K562 (cell line): ENCODE measurements around the gene MARS1. TPM values are rescaled to one million over a fixed set of nuclear protein-coding genes. Genes with fewer than 3 reads are reported as not detected.

Source experiments
- ARID2 ChIP-seq: fragments of 450-650 bp; IDR thresholded peaks from 2 replicates; pipeline ENCODE4 v1.6.1; 2017; ENCODE audit warnings: antibody characterized with exemption, mild to moderate bottlenecking
- BRCA1 ChIP-seq, 2 experiments: fragments of 450-650 bp in 1 of 2; sonication (generic) in 1 of 2; formaldehyde crosslinking in 1 of 2; IDR thresholded peaks; 2 replicates each; pipeline versions ENCODE4 v1.5.0 to v1.6.1; 2017 to 2020; ENCODE audit warnings: mild to moderate bottlenecking in 1 of 2, missing genetic modification reagents in 1 of 2
- BRF2 ChIP-seq: IDR thresholded peaks from 3 replicates; pipeline ENCODE4 v1.6.1; 2011; ENCODE audit warnings: borderline replicate concordance, mild to moderate bottlenecking; ENCODE audit not compliant: insufficient read length, insufficient read depth
- COPS2 ChIP-seq: fragments of 450-650 bp; conservative IDR thresholded peaks from 2 replicates; pipeline ENCODE4 v1.6.1; 2016; ENCODE audit warnings: mild to moderate bottlenecking, moderate library complexity
- DEAF1 ChIP-seq: fragments of 450-650 bp; formaldehyde crosslinking; IDR thresholded peaks from 2 replicates; pipeline ENCODE4 v1.4.0; 2020; ENCODE audit warnings: mild to moderate bottlenecking, moderate library complexity
- DNMT1 ChIP-seq: fragments of 450-650 bp; IDR thresholded peaks from 2 replicates; pipeline ENCODE4 v1.6.1; 2016; ENCODE audit warnings: antibody characterized with exemption, mild to moderate bottlenecking
- E2F3 ChIP-seq: fragments of 250-450 bp; sonication (Bioruptor Pico); IDR thresholded peaks from 2 replicates; pipeline ENCODE4 v1.4.0; 2020; ENCODE audit warnings: mild to moderate bottlenecking
- ETV1 ChIP-seq: fragments of 450-650 bp; conservative IDR thresholded peaks from 2 replicates; pipeline ENCODE4 v1.6.1; 2016; ENCODE audit warnings: missing genetic modification characterization, control low read depth, low read depth, missing compliant biosample characterization
- FOXK1 ChIP-seq: sonication (generic); formaldehyde crosslinking; IDR thresholded peaks from 2 replicates; pipeline ENCODE4 v1.8.0; 2022; ENCODE audit warnings: missing genetic modification reagents, mild to moderate bottlenecking, borderline replicate concordance
- KLF10 ChIP-seq: fragments of 250-450 bp; sonication (Bioruptor Pico); IDR thresholded peaks from 2 replicates; pipeline ENCODE4 v1.6.1; 2021; ENCODE audit warnings: matching md5 sums
- MCM7 ChIP-seq, 2 experiments: fragments of 450-650 bp; IDR thresholded peaks; 2 replicates each; pipeline ENCODE4 v1.6.1; 2016 to 2018
- NBN ChIP-seq: fragments of 450-650 bp; IDR thresholded peaks from 2 replicates; pipeline ENCODE4 v1.6.1; 2016; ENCODE audit warnings: low read depth, mild to moderate bottlenecking
- NCOA4 ChIP-seq: fragments of 450-650 bp; IDR thresholded peaks from 2 replicates; pipeline ENCODE4 v1.6.1; 2018; ENCODE audit warnings: mild to moderate bottlenecking; ENCODE audit not compliant: partially characterized antibody
- PTRF ChIP-seq: fragments of 450-650 bp; IDR thresholded peaks from 2 replicates; pipeline ENCODE4 v1.6.1; 2016; ENCODE audit warnings: mild to moderate bottlenecking, missing genetic modification characterization, missing compliant biosample characterization
- PURB ChIP-seq: sonication (generic); formaldehyde crosslinking; IDR thresholded peaks from 2 replicates; pipeline ENCODE4 v1.9.0; 2021; ENCODE audit warnings: low read depth, mild to moderate bottlenecking, missing genetic modification reagents
- SMARCA5 ChIP-seq: fragments of 450-650 bp; IDR thresholded peaks from 2 replicates; pipeline ENCODE4 v1.6.1; 2016
- TFAP4 ChIP-seq: sonication (generic); formaldehyde crosslinking; IDR thresholded peaks from 2 replicates; pipeline ENCODE4 v1.8.0; 2022; ENCODE audit warnings: missing genetic modification reagents, mild to moderate bottlenecking, moderate library complexity, borderline replicate concordance
- VEZF1 ChIP-seq: fragments of 200-800 bp; sonication (Bioruptor generic); IDR thresholded peaks from 2 replicates; pipeline ENCODE4 v1.6.1; 2017; ENCODE audit warnings: missing genetic modification characterization, missing compliant biosample characterization
- ZBTB7A ChIP-seq: IDR thresholded peaks from 2 replicates; pipeline ENCODE4 v1.6.1; 2011; ENCODE audit warnings: low read depth, mild to moderate bottlenecking, low read length, moderate library complexity, borderline replicate concordance; ENCODE audit not compliant: control insufficient read depth
- ZFP1 ChIP-seq: fragments of 450-650 bp; formaldehyde crosslinking; IDR thresholded peaks from 2 replicates; pipeline ENCODE4 v1.4.0; 2020; ENCODE audit warnings: mild to moderate bottlenecking, mixed read lengths
- ZNF175 ChIP-seq: fragments of 200-800 bp; sonication (Bioruptor generic); IDR thresholded peaks from 2 replicates; pipeline ENCODE4 v1.6.1; 2016; ENCODE audit warnings: low read depth, mild to moderate bottlenecking, missing genetic modification characterization, missing compliant biosample characterization
- polyA plus RNA-seq, 8 experiments: library from polyadenylated mRNA; depleted of rRNA in 4 of 8; stranded (reverse) in 5 of 8; unstranded in 3 of 8; fragments of >200 nt; fragmentation: Nextera tagmentation in 2 of 8; fragmentation: Illumina TruSeq in 1 of 8; extraction: Ambion mirVana in 2 of 8; extraction: Trizol in 1 of 8; gene quantifications; 2 replicates each; pipeline versions ENCODE4 v1.2.1 to v1.2.3, GENCODE V29; 2011 to 2014; ENCODE audit warnings: inconsistent platforms in 1 of 8, missing spikeins in 1 of 8
- total RNA-seq, 7 experiments: library from RNA; depleted of rRNA in 6 of 7; stranded (reverse); fragments of >200 nt in 6 of 7; fragmentation: Illumina TruSeq in 2 of 7; extraction: Trizol in 2 of 7; gene quantifications; 2 replicates each; pipeline versions ENCODE4 v1.2.1 to v1.2.3, GENCODE V29; 2011 to 2021; ENCODE audit warnings: low replicate concordance in 1 of 7
- TF ChIP-seq, protein P1 (sequence below): fragments of 250-450 bp; sonication (Bioruptor Pico); IDR thresholded peaks from 2 replicates; pipeline ENCODE4 v1.9.0; 2021; ENCODE audit warnings: mild to moderate bottlenecking, inconsistent platforms

The MARS1 gene
- total and polyA plus RNA-seq, 9 of the 15 experiments (the other 6 are each of a cell fraction or from before 2014, with no cell fraction given), result 117 to 382 (median 220) TPM

- TF ChIP-seq PTRF (tag) (no peak), DNMT1 (no peak), BRF2 (no peak), KLF10 (CRISPR knock-in tag) (no peak), TFAP4 (CRISPR knock-in tag) (peak; percentile 93), VEZF1 (CRISPR knock-in tag) (peak; percentile 46), SMARCA5 (no peak), ARID2 (peak; percentile 87), FOXK1 (no peak), E2F3 (CRISPR knock-in tag) (no peak), PURB (CRISPR knock-in tag) (0 out of 2 replicates have a peak, but pooled peaks have one; percentile 39), BRCA1 (IDR thresholded peaks at IDR 0.05) (no peak), BRCA1 (CRISPR knock-in tag; IDR thresholded peaks at IDR 0.05) (no peak), DEAF1 (CRISPR knock-in tag) (peak; percentile 94), ZNF175 (CRISPR knock-in tag) (no peak), NCOA4 (no peak), COPS2 (no peak), ZFP1 (CRISPR knock-in tag) (no peak), MCM7 (IDR thresholded peaks at IDR 0.05) (no peak), ZBTB7A (0 out of 2 replicates have a peak, but pooled peaks have one; percentile 3), ETV1 (tag) (no peak), NBN (peak; percentile 52; the same call in 1 of the 2 replicates)
- TF ChIP-seq, protein P1, sequence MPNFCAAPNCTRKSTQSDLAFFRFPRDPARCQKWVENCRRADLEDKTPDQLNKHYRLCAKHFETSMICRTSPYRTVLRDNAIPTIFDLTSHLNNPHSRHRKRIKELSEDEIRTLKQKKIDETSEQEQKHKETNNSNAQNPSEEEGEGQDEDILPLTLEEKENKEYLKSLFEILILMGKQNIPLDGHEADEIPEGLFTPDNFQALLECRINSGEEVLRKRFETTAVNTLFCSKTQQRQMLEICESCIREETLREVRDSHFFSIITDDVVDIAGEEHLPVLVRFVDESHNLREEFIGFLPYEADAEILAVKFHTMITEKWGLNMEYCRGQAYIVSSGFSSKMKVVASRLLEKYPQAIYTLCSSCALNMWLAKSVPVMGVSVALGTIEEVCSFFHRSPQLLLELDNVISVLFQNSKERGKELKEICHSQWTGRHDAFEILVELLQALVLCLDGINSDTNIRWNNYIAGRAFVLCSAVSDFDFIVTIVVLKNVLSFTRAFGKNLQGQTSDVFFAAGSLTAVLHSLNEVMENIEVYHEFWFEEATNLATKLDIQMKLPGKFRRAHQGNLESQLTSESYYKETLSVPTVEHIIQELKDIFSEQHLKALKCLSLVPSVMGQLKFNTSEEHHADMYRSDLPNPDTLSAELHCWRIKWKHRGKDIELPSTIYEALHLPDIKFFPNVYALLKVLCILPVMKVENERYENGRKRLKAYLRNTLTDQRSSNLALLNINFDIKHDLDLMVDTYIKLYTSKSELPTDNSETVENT (CRISPR knock-in tag), result no peak
Measured at GRCh38 chr12:57452937-57453509, 34.8 kb upstream of the MARS1 start (continued).
